CD14-positive monocyte (primary cell): ENCODE results near the gene QSOX2. TPM values are rescaled to one million over a fixed set of nuclear protein-coding genes. Genes with fewer than 3 reads are reported as not detected.

Source experiments
- DNase-seq, 3 donors: peaks; one replicate each; pipeline ENCODE4 v3.0.0-alpha.2; 2011 to 2022
- H2AFZ ChIP-seq: 2 replicates; pipeline ENCODE4 v1.6.0; 2012; ENCODE audit warnings: mild to moderate bottlenecking, low read depth, low read length, inconsistent platforms; ENCODE audit not compliant: insufficient read depth, poor library complexity, severe bottlenecking
- H3K27ac ChIP-seq, 2 donors: 1 replicate in 1 of 2; 2 replicates in 1 of 2; pipeline ENCODE4 v1.5.1; 2012 to 2013; ENCODE audit warnings: low read length in 2 of 2, control low read depth in 1 of 2, inconsistent platforms in 1 of 2, low read depth in 1 of 2, mild to moderate bottlenecking in 1 of 2
- H3K27me3 ChIP-seq, 2 donors: one replicate each; pipeline versions ENCODE4 v1.6.0 to v1.6.1; 2011 to 2013; ENCODE audit warnings: low read length in 2 of 2; ENCODE audit not compliant: control insufficient read depth in 2 of 2, insufficient read depth in 2 of 2
- H3K36me3 ChIP-seq, 2 donors: replicated peaks in 1 of 2; 1 replicate in 1 of 2; 2 replicates in 1 of 2; pipeline versions ENCODE4 v1.5.1 to v1.6.1; 2012 to 2013; ENCODE audit warnings: low read length in 2 of 2, control low read depth in 1 of 2, inconsistent platforms in 1 of 2, mild to moderate bottlenecking in 1 of 2; ENCODE audit not compliant: insufficient read depth in 2 of 2, control insufficient read depth in 1 of 2
- H3K4me1 ChIP-seq, 2 donors: 1 replicate in 1 of 2; 2 replicates in 1 of 2; pipeline versions ENCODE4 v1.5.1 to v1.6.1; 2012 to 2013; ENCODE audit warnings: low read length in 2 of 2, control low read depth in 1 of 2, inconsistent platforms in 1 of 2, mild to moderate bottlenecking in 1 of 2, moderate library complexity in 1 of 2; ENCODE audit not compliant: insufficient read depth in 2 of 2, control insufficient read depth in 1 of 2
- H3K4me2 ChIP-seq: replicated peaks from 2 replicates; pipeline ENCODE3; 2012; ENCODE audit warnings: low read length, moderate library complexity, mild to moderate bottlenecking; ENCODE audit not compliant: poor library complexity, severe bottlenecking; ENCODE audit errors: extremely low read depth
- H3K4me3 ChIP-seq, 3 experiments: fragments of 200-600 bp in 1 of 3; sonication (generic) in 1 of 3; replicated peaks in 1 of 3; 1 replicate in 2 of 3; 2 replicates in 1 of 3; pipeline ENCODE4 v1.5.1; 2011 to 2013; ENCODE audit warnings: low read length in 3 of 3, mild to moderate bottlenecking in 3 of 3, control low read depth in 2 of 3, low read depth in 2 of 3, inconsistent platforms in 1 of 3, moderate library complexity in 1 of 3
- H3K79me2 ChIP-seq: 2 replicates; pipeline ENCODE4 v1.6.0; 2012; ENCODE audit warnings: mild to moderate bottlenecking, control low read depth, inconsistent platforms, low read length, moderate library complexity; ENCODE audit not compliant: insufficient read depth
- H3K9ac ChIP-seq: 2 replicates; pipeline ENCODE4 v1.6.0; 2017; ENCODE audit warnings: low read length, mild to moderate bottlenecking; ENCODE audit not compliant: insufficient read depth, poor library complexity, severe bottlenecking
- H3K9me3 ChIP-seq, 2 donors: replicated peaks in 1 of 2; 1 replicate in 1 of 2; 2 replicates in 1 of 2; pipeline versions ENCODE4 v1.5.1 to v1.6.1; 2012 to 2013; ENCODE audit warnings: low read length in 2 of 2, control low read depth in 1 of 2; ENCODE audit not compliant: control insufficient read depth in 1 of 2, insufficient read depth in 1 of 2
- H4K20me1 ChIP-seq: 2 replicates; pipeline ENCODE4 v1.6.0; 2012; ENCODE audit warnings: mild to moderate bottlenecking, low read length, control low read depth, moderate library complexity; ENCODE audit not compliant: insufficient read depth
- H3K27ac Mint-ChIP-seq, 7 donors: one replicate each; pipeline ENCODE4 v1.8.0; 2020; ENCODE audit warnings: mild to moderate bottlenecking in 7 of 7, mixed read lengths in 7 of 7, moderate library complexity in 6 of 7, inconsistent platforms in 2 of 7
- H3K27me3 Mint-ChIP-seq, 3 donors: one replicate each; pipeline ENCODE4 v1.8.0; 2021 to 2022; ENCODE audit warnings: low read depth in 3 of 3, mild to moderate bottlenecking in 3 of 3, mixed read lengths in 3 of 3, moderate library complexity in 3 of 3, inconsistent platforms in 1 of 3
- H3K36me3 Mint-ChIP-seq, 2 donors: one replicate each; pipeline ENCODE4 v1.8.0; 2020; ENCODE audit warnings: mixed read lengths in 2 of 2, inconsistent platforms in 1 of 2, mild to moderate bottlenecking in 1 of 2
- H3K4me1 Mint-ChIP-seq: one replicate; pipeline ENCODE4 v1.8.0; 2020; ENCODE audit warnings: mild to moderate bottlenecking, mixed read lengths
- H3K4me3 Mint-ChIP-seq, 2 donors: one replicate each; pipeline ENCODE4 v1.8.0; 2020; ENCODE audit warnings: mild to moderate bottlenecking in 2 of 2, mixed read lengths in 2 of 2, moderate library complexity in 1 of 2
- H3K9me3 Mint-ChIP-seq, 7 donors: one replicate each; pipeline ENCODE4 v1.8.0; 2020 to 2022; ENCODE audit warnings: mixed read lengths in 7 of 7, mild to moderate bottlenecking in 6 of 7, moderate library complexity in 6 of 7, inconsistent platforms in 2 of 7
- WGBS: methylation state at CpG from one replicate; pipeline ENCODE4 v1.1.5; 2013; ENCODE audit warnings: missing lambda C conversion rate; ENCODE audit not compliant: insufficient coverage; 5-methylcytosine and 5-hydroxymethylcytosine counted together
- intact Hi-C, 2 donors: fragments of 100-400 bp; cut with micrococcal nuclease; formaldehyde crosslinking; loops; one replicate each; pipeline versions ENCODE4 v1.15.0 to v1.15.1; 2023
- polyA plus RNA-seq, 3 donors: library from polyadenylated mRNA; depleted of rRNA in 1 of 3; unstranded in 2 of 3; stranded (reverse) in 1 of 3; fragments of 300-500 nt in 2 of 3; fragments of >200 nt in 1 of 3; fragmentation: Illumina TruSeq in 2 of 3; gene quantifications; 1 replicate in 2 of 3; 2 replicates in 1 of 3; pipeline ENCODE4 v1.2.3, GENCODE V29; 2012 to 2021
- TF ChIP-seq, protein P1 (sequence below): fragments of 200-600 bp; IDR thresholded peaks from one replicate; pipeline ENCODE4 v1.8.0; 2022; ENCODE audit warnings: antibody characterized with exemption, mild to moderate bottlenecking

Gene QSOX2
- polyA plus RNA-seq, 3 donors = 0.03 to 8.4 (median 0.17) TPM

DNA sequence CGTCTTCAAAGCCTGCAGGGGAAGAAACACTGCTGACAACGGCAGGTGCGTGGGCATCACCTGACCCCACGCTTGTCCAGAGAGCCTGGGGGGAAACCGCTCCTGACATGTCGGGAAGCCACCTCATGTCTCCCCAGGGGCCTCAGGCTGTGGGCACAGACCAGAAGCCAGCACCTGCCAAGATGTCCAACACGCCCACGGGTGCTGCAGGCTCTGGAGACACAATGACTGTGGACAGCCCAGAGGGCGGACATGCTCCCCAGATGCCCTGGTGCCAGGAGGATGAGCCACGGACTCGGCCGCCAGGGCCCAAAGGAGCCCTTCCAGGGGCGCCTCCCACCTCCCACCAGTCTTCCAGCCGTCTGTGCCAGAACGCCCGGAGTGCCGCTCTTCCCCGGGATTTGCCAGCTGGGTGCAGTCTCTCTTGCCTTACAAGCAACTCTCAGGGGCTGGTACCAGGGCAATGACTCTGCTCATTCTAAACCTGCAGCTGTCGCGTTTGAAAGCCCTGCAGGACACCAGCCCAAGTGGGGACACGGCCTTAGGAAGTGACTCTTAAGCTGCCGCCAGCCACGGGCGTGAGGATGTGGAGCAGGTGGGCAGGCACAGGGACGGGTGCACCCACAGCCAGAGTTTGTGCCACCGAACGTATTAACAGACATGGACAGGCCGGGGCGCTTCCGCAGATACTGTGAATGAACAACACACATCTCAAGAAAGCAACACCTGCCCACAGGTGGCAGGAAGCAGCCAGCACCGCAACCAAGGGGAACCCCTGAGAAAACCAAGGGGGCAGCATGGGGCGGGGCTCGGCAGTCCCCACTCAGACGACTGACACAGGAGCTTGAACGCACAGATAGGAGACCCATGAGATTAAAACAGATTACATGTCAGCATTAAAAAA, 33.9 kb downstream of the QSOX2 start:
- Histone ChIP-seq H3K27ac (no peak overlapping the region), H3K4me2 (no peak overlapping the region), H3K9me3 (peaks cover 0 to 10% of the 10 kb centered on the region in 2 donors), H3K9ac (no peak overlapping the region), H3K27me3 (no peaks in the 10 kb centered on the region), H3K4me3 (no peak overlapping the region), H3K36me3 (peaks cover 26 to 52% of the 10 kb centered on the region in 2 donors), H3K4me1 (no peaks in the 10 kb centered on the region), H4K20me1 (no peaks in the 10 kb centered on the region), H2AFZ (no peak overlapping the region), H3K79me2 (no peaks in the 10 kb centered on the region)
- WGBS = 97% methylated on average over 28 of the region's 35 CpGs
- no peak overlapping the region for H3K27ac Mint-ChIP-seq
- H3K4me3 Mint-ChIP-seq = no peak overlapping the region
- peaks cover 0 to 10% (median 3%) of the 10 kb centered on the region in 7 donors for H3K9me3 Mint-ChIP-seq
- no peak for DNase-seq
- intact Hi-C loops = no loop called here
- H3K4me1 Mint-ChIP-seq = peaks cover 4% of the 10 kb centered on the region
- H3K36me3 Mint-ChIP-seq = peaks cover 57 to 64% of the 10 kb centered on the region in 2 donors
- H3K27me3 Mint-ChIP-seq = peaks cover 0 to 3% (median 1%) of the 10 kb centered on the region in 3 donors
- TF ChIP-seq, protein P1, sequence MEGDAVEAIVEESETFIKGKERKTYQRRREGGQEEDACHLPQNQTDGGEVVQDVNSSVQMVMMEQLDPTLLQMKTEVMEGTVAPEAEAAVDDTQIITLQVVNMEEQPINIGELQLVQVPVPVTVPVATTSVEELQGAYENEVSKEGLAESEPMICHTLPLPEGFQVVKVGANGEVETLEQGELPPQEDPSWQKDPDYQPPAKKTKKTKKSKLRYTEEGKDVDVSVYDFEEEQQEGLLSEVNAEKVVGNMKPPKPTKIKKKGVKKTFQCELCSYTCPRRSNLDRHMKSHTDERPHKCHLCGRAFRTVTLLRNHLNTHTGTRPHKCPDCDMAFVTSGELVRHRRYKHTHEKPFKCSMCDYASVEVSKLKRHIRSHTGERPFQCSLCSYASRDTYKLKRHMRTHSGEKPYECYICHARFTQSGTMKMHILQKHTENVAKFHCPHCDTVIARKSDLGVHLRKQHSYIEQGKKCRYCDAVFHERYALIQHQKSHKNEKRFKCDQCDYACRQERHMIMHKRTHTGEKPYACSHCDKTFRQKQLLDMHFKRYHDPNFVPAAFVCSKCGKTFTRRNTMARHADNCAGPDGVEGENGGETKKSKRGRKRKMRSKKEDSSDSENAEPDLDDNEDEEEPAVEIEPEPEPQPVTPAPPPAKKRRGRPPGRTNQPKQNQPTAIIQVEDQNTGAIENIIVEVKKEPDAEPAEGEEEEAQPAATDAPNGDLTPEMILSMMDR = no peak

DNA sequence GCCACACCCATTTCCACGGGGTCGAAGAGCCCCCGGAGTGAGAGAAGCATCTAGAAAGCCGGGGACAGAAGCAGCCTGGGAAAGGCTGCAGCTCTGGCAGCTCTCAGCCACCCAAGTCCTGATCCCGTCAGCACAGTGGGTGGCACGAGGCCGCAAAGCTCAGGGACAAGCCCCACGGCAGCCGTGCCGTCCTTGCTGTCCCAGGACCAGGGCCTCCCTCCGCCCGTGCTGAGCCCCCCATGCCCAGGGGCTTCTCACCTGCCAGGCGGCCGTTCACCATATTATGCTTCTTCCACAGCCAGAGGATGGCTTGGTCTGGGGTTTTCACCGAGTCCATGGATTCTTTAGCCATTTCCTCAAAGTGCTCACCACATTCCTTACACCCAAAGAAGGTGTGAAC, 34.6 kb downstream of the QSOX2 start:
- H3K9me3 ChIP-seq = peaks cover 0 to 10% of the 10 kb centered on the region in 2 donors
- no peak overlapping the region for H3K4me3 ChIP-seq
- no peak overlapping the region for H3K9ac ChIP-seq
- Mint-ChIP-seq H3K4me3 (no peak overlapping the region), H3K27me3 (peaks cover 0 to 5% (median 3%) of the 10 kb centered on the region in 3 donors), H3K4me1 (peaks cover 6% of the 10 kb centered on the region), H3K36me3 (peaks cover 58 to 59% of the 10 kb centered on the region in 2 donors), H3K27ac (no peak overlapping the region), H3K9me3 (peaks cover 0 to 10% (median 3%) of the 10 kb centered on the region in 7 donors)
- H3K27me3 ChIP-seq = no peaks in the 10 kb centered on the region
- intact Hi-C loops = no loop called here
- DNase-seq = no peak
- no peaks in the 10 kb centered on the region for H4K20me1 ChIP-seq
- WGBS = 96% methylated on average over 15 of the region's 15 CpGs
- H3K36me3 ChIP-seq = peaks cover 23 to 45% of the 10 kb centered on the region in 2 donors
- no peaks in the 10 kb centered on the region for H3K4me1 ChIP-seq
- no peaks in the 10 kb centered on the region for H3K79me2 ChIP-seq
- no peak overlapping the region for H3K27ac ChIP-seq
- no peak overlapping the region for H3K4me2 ChIP-seq
- H2AFZ ChIP-seq = no peak overlapping the region
- TF ChIP-seq, protein P1 = no peak
